Midbrain (tissue), 1 donor: ENCODE results near the gene AAMDC.
"Not testable (repeated sequence)": the region's sequence is repeated elsewhere in the genome, so short reads cannot be mapped to it uniquely, and the experiment has no call there.

Experiments used
- DNase-seq: peaks from one replicate; lab custom pipeline; 2025; lab: John Stamatoyannopoulos, UW

AAMDC gene

DNA sequence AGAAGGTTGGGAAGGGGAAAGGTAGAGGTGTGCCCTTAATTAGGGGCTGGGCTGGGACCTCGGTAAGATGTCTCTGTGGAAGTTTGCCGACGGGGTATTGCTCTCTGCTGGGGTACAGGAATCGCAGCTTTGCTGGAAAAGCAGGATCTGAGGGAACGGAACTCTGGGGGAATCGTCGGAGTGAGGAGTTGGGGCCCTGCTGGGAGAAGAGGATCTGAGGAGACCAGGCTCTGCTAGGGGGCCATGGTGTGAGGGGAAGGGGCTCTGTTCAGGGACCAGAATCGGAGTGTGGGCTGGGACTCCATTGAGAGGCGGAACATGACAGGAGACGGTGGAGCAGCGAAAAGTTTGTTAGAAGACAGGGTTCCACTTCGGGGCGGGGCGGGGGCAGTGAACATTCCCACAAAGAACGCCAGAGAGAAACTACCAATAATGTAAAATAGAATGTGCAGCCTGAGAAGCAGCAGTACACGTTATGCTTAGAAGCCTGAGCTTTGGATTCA lies 456 bp downstream of the AAMDC start:
- peak; percentile 26 for DNase-seq

DNA sequence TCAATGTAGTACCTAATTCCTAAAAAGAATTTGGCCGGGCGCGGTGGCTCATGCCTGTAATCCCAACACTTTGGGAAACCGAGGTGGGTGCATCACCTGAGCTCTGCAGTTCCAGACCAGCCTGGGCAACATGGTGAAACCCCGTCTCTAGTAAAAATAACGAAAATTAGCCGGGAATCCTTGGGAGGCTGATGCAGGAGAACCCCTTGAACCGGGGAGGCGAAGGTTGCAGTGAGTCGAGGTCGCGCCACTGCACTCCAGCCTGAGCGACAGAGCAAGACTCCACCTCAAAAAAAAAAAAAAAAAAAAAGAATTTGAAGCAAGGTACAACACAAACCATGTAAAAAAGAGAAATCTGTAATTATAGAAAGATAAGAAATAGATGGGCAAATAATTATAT lies 1.2 kb downstream of the AAMDC start:
- DNase-seq: not testable (repeated sequence)

DNA sequence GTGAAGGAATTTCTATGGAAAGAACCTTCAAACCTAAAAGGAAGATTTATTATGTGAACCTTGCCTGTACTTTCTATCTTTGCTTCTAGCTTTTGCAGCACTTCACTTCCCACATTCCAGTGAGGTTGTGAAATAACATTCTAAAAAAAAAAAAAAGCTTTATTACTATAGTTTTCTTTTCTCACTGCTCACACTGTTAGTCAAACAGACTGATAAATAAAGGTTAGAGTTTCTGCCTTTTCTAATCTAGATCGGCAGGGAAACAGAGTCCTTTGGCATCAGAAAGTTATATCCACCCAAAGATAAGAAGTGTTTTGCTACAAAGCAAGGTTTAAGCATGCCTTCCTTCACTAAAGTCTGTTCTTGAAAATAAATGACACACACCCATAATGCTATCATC lies 2.8 kb downstream of the AAMDC start:
- no peak for DNase-seq

DNA sequence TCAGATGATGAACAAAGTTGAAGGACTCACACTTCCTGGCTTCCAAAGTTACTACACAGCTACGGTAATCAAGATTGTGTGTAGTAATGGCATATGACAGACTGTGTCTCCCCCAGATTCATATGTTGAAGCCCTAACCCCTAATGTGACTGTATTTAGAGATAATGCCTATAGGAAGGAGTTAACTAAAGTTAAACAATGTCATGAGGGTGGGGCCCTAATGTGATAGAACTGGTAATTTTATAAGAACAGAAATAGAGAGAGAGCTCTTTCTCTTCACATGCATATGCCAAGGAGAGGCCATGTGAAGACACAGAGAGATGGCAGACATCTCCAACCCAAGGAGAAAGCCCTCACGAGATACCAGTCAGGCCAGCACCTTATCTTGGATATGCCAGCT lies 8.0 kb downstream of the AAMDC start:
- DNase-seq: no peak

DNA sequence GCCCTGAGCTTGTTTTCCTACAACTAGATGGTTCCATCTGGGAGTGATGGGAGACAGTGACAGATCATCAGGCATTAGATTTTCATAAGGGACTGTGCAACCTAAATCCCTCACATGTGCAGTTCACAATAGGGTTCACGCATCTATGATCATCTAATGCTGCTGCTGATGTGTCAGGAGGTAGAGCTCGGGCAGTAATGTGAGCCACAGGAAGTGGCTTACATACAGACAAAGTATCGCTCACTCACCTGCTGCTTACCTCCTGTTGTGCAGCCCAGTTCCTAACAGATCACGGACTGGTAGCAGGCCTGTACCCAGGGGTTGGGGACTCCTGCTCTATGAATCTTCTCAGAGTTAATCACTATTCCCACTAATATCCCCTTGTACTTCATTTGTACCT lies 12.4 kb downstream of the AAMDC start:
- no peak for DNase-seq

DNA sequence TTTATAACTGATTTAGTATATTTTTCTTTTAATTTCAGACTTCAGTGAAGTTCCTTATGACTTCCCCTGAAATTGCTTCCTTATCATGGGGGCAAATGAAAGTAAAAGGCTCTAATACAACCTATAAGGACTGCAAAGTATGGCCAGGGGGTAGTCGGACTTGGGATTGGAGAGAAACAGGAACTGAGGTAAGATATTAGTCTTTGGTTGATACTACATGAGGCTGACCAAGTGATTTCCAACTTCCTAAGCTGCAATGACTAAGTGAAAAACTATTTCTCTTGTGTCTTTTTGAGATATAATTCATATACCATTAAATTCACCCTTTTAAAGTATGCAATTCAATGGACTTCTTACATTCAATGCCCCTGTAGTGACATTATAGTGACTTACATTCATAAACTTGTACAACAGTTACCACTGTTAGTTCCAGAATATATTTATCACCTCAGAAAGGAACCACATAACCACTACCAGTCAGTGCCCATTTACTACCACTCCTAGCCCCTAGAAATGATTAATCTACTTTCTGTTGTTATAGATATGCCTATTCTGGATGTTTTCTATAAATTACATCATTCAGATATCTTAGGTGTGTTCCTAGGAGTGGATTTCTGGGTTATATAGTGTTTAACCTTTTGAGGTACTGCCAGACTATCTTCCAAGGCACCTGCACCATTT lies 21.6 kb downstream of the AAMDC start:
- no peak for DNase-seq

DNA sequence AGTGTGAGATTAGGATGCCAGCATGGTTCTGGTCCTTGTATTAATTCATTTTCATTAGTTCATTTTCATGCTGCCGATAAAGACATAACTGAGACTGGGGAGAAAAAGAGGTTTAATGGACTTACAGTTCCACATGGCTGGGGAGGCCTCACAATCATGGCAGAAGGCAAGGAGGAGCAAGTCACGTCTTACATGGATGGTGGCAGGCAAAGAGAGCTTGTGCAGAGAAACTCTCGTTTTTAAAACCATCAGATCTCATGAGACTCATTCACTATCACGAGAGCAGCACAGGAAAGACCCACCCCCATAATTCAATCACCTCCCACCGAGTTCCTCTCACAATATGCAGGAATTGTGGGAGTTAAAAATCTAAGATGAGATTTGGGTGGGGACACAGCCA lies 22.8 kb downstream of the AAMDC start:
- not testable (repeated sequence) for DNase-seq

DNA sequence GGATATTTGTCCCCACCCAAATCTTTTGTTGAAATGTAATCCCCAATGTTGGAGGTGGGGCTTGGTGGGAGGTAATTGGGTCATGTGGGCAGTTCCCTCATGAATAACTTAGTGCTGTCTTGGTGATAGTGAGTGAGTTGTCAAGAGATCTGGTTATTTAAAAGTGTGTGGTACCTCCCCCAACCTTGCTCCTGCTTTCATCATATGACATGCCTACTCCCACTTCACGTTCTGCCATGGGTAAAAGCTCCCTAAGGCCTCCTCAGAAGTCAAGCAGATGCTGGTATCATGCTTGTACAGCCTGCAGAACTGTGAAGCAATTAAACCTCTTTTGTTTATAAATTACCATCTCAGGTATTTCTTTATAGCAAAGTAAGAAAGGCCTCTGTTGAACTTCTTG lies 30.6 kb downstream of the AAMDC start:
- no peak for DNase-seq

DNA sequence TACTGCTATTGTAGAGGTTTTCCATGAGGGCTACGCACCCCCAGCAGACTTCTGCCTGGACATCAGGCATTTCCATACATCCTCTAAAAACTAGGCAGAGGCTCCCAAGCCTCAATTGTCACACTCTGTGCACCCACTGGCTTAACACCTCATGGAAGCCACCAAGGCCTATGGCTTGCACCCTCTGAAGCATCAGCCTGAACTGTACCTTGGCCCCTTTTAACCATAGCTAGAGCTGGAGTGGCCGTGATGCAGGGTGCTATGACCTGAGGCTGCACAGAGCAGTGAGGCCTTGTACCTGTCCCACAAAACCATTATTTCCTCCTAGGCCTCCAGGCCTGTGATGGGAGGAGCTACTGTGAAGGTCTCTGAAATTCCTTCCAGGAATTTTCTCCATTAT lies 33.9 kb downstream of the AAMDC start:
- no peak for DNase-seq

DNA sequence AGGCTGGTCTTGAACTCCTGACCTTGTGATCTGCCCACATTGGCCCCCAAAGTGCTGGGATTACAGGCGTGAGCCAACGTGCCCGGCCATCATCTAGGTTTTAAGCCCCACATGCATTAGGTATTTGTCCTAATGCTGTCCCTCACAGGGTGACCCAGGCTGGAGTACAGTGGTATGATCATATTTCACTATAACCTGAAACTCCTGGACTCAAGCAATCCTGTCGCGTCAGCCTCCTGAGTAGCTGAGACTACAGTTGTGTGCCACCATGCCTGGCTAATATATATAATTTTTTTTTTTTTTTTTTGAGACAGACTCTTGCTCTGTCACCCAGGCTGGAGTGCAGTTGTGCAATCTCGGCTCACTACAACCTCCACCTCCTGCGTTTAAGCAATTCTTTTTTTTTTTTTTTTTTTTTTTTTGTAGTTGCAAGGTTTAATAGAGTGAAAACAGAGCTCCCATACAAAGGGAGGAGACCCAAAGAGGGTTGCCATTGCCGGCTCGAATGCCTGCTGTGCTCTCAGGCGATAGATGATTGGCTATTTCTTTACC lies 37.0 kb downstream of the AAMDC start:
- not testable (repeated sequence) for DNase-seq

DNA sequence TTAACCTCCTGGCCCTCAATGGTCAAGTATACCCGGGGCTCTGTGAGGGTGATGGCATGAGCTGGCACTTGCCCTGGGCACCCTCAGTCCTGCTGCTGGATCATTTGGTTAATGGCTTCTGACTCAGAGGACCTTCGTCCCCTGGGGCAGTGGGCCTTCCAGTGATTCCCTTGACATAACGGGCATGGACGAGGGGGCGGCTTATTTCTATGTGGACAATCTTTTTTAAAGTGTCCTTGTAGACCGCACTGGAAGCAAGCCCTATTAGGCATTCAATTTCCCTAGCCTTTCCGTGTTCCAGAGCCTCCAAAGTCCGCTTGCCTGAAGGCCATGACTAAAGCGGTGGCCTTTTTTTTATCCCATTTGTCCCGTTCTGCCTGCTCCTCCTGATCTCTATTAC lies 40.5 kb downstream of the AAMDC start:
- DNase-seq: not testable (repeated sequence)

DNA sequence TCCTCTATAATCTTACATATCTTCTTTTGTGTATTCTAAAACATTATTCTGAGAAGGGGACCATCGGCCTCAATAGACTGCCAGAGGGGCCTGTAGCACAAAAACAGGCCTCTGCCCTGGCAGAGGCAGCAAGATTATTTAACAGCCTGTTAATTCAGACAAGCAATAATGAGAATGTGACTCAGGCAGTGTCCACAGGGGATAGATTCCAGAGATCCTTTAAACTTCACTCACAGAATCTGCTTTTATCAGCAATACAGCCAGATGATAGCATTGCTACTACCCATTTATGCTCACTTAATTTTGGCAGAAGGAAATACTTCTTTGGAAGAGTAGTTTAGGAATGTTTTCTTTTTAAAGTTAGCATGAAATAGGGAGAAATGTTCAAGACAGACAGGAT lies 44.9 kb downstream of the AAMDC start:
- no peak for DNase-seq

DNA sequence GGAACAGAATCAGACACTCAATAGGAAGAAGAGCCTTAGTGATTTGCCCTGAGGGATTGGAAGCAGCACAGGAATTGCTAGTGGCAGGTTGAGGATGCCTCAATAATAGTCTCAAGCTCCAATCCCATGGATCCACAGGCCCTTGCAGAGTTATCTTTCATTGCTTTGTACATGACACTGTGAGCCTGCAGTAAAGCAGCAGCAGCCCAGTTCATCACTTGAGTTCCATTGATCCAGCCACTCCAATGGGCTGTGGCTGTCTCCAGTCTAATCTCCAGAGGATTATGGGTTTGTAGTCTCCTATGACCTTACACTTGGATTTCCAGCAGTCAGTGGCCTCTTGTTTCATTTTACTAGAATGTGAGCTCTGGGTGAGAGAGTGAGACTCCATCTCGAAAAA lies 45.4 kb downstream of the AAMDC start:
- DNase-seq: no peak

DNA sequence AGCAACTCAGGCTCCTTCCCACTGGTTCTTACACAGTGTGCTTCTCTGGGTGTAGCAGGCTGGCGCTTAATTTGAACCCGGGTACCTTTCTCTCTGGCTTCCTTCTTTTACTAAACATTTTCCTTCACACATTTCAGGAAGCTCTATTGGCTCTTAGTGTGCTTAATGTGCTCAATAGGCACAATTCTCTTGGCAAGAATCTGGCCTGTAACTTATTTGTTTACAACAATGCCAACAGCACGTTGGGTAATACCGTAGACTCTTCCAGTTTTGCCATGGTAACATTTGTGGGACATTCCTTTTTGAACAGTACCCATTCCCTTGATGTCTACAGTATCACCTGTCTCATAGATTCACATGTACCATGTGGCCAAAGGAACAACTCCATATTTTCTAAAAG lies 47.8 kb downstream of the AAMDC start:
- DNase-seq: no peak

DNA sequence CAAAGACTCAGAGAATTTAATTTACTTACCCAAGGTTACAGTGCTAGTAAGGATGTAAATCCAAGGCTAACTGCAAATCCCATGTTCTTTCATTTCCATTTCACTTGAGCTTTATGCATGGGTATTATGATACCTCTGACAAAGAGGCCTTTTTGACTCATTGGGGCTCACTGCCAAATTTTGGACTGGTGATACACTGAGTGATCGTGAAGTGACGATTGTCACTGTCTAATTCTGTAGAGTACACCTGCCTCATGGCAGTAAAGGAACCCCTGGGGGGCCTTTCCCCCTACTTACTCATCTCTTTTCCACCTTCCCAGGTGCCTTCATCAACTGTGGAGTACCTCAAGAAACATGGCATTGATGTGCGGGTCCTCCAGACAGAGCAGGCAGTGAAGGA lies 50.9 kb downstream of the AAMDC start:
- no peak for DNase-seq

DNA sequence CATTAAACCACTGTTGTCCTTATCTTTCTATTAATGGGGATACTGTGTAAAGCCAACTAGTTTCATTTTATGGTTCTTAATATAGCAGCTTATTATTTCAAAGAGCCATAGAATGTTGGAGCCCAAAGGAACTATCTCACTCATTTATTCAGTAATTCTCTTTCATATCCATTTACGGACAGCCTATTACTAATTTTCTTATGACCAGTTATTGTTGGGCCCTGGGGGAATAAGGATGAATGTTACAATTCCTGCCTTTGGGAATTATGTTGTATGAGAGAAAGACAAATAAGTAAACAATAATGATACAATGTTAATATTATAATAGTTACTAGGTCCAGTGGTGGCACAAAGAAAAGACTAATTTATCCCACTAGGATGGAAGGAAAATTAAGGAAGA lies 52.4 kb downstream of the AAMDC start:
- DNase-seq: no peak

DNA sequence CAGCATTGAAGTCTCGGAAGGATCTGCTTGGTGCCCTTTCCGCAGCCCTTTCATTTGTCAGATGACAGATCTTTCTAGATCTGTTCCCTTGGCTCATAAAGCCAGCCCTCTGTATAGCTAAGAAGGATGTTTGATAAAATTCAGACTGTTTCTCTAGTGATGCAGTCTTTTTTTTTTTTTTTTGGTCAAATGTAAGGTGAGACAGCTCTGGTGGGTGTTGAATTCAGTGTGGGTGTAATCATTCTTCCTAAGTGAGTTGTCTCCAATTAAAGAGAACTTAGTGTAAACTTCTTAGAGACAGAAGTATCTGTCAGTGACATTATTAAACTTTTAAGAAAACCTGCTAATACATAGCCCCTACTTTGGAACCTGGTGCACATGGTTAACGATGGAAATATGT lies 53.3 kb downstream of the AAMDC start:
- no peak for DNase-seq

DNA sequence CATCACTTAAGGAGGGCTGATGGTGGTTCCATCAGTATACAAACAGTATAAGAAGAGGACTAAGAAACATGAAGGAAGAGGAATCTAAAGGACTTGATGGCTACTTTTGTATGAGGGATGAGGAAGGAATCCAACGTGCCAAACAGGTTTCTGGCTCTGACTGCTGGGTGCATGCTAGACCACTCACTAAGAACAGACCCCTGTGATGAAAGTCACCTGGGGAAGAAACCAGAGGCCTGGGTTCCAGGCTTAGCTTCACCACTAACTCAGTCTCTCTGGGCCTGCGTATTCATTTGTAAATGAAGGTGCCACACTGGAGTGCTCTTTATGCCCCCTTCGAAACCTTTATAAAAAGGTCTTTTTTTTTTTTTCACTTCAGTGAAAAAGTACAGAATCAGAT lies 55.1 kb downstream of the AAMDC start:
- DNase-seq: no peak

DNA sequence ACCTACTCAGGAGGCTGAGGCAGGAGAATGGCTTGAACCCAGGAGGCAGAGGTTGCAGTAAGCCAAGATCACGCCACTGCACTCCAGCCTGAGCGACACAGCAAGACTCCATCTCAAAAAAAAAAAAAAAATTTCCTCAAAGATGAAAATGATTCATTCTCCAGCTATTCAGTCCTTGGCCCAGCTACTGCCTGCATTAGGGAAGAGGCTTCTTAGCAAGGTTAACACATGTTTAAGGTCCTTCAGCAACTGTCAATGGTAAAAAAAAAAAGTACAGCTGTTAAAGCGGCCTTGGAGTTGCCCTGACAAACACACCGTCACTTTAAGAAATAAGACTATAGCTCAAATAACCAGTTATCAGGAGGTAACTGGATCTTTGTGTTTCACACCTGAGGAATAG lies 57.3 kb downstream of the AAMDC start:
- not testable (repeated sequence) for DNase-seq

DNA sequence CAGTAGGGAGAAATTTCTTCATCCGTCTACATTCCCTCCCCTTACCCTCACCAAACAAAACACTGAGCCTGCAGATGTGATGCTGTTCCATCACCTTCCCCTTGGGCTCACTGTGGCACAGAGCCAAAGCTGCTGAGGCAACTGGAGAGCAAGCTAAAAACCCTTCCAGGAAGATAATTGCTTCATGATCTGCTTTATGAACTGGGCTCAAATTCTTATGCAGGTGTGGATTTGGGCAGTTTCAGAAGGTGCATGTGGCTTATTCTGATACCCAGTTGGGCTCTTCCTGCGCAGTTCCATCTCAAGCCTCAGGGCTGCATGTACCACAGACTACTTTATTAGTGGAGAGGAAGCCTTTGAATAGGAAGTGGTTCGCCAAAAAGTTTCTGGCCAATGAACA lies 58.3 kb downstream of the AAMDC start:
- no peak for DNase-seq

DNA sequence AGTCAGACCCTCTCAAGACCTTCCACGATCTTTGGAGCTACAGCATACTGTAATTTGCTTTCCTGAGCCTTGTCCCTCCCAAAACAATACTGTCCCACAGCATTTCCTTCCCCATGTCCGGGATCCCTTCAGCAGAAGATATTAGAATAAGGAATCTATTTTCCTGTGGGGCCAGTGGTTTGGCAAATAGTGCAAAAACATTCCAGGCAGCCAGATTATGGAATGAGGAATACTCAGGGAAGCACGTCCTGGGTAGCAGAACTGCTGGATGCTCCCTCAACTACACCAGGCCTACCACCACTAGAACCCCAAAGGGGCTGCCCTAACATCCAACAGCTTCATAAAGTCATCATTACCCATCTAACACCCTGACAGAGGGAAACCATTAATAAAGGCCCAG lies 61.5 kb downstream of the AAMDC start:
- no peak for DNase-seq

DNA sequence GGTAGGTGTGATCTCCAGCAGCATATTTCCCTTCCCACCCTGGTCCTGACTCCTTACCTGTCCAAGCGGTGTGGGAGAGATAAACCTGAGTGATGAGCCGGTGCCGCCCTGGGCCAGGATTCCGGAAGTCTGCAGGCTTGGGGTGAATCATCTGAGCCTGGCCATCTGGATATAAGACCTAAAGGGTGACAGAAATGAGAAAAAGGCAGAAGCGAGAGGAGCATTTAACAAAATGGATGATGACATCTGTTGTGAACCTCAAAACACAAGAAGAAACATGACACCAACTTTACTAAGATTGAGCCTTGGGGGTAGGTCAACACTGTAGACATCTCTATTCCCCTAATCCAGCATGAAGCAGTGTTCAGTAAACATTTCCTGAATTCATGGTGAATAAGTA lies 62.8 kb downstream of the AAMDC start:
- no peak for DNase-seq

DNA sequence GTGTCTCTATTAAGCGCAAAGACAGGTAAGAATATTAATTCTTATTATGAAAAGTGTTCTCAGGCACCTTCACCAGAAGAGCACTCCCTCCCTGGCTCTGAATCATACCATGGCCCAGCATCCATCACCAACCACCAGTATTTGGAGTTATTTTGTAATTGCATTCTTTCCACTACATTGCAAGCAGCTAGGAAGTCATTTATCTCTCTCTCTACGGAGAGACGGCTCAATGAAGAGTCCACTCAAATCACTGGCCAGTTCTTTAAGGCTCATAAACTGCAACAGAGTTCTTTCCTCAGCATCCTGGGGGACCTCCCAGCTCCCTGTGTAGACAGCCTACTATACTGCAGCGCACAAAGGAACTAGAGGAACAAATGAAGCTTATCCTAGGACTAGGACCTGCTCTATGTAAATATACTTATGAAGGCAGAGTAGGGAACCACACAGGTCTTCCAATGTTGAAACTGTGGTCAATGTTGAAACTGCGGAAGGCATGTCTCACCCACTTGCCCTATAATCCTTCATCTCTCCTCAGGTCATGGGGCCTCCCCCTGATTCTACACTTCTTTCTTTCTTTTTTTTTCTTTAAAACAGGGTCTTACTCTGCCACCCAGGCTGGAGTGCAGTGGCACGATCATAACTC lies 63.4 kb downstream of the AAMDC start:
- no peak for DNase-seq

DNA sequence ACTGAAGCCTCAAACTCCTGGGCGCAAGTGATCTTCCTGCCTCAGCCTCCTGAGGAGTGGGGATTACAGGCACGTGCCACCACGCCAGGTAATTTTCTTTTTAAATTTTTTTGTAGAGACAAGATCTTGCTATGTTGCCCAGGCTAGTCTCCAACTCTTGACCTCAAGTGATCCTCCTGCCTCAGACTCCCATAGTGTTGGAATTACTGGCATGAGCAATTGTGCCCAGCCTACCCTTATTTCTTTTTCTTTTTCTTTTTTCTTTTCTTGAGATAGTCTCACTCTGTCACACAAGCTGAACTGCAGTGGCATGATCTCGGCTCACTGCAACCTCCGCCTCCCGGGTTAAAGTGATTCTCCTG lies 63.9 kb downstream of the AAMDC start:
- DNase-seq: no peak
